HG03457 (cell line): Measurements from ENCODE around the gene CFAP99.

Experiments
- ATAC-seq: cut with Tn5 transposase; IDR thresholded peaks from one replicate; pipeline ENCODE4 v1.9.1; 2021; ENCODE audit warnings: moderate number of reproducible peaks; ENCODE audit not compliant: unreplicated experiment

CFAP99 gene

DNA sequence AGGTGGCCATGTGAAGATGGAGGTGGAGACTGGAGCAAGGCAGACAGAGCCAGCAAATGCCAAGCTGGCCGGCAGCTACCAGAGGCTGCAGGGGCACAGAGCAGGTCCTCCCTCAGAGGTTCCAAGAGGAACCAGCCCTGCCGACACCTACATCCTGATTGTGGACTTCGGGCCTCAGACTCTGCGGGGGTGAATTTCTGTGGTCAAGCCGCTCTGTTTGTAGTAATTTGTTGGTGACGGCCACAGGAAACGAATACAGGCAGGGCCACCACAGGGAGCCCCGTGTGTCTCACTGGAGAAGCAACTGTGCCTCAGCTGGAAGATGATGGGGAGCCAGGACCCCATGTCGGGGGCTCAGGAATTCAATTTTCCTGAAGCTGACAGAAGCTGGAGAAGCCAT is 28.6 kb upstream of the CFAP99 start:
- no peak for ATAC-seq

DNA sequence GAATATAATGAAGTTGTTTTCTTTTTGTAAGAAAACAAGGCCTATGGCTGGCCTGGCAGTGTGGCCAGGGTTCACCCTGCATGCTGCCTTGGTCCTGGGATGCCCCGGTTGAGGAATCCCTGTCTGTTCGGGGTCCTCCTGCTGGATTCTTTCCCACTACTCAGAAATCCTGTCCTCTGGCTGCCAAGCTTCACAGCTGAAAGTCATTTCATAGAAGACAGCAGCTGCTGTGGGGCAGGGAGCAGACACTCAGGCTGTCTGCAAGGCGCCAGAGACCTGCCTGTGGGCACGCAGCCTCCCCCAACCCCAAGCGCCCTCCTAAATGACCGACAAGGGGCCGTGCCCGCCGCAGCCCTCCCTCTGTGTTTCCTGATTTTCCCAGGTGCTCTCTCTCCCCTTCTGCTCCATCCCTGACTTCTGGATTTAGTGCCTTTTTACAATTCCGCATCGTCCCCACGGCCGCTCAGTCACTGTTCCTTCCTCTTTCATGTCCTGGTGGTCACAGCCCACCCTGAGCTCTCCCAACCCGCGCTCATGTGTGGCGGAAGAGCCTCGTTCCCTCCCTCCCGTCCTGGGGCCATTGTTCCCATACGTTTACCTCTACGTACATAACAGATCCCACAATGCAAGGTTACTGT is 27.9 kb upstream of the CFAP99 start:
- ATAC-seq = no peak

DNA sequence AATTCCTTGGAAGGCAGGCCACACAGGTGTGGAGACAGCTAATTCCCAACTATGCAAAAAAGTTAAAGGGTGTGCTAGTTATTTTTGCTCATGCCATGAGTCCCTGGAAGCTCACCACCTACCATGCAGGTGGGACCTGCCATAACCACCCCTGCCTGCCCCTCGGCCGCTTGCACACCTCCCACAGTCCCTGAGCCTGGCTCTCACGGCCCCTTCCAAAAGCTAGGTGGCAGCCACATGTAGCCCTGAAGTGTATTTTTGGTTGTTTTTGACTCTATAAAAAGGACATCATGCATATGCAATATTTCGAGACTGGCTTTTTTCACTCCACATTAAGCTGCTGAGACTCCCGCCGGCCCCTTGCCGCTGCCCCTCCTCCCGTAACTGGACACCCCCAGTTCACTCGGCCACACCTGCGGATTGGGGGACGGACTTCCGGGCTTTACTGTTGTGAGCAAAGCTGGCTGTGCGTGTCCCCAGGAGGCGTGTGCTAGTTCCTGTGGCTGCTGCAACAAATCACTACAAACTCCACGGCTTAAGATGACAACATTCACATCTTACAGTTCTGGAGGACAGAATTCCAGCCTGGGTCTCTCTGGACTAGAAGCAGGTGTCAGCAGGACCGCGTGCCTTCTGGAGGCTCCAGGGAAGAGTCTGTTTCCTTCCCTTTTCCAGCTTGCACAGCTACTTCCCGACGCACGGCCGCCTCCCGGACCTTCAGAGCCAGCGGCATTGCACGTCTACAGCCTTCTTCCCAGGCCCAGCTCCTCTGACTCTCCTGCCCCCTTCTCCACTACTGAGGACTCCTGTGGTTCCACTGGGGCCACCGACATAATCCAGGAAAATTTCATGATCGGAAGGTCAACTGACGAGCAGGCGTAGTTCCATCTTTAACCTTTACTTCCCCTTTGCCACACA is 25.1 kb upstream of the CFAP99 start:
- no peak for ATAC-seq

DNA sequence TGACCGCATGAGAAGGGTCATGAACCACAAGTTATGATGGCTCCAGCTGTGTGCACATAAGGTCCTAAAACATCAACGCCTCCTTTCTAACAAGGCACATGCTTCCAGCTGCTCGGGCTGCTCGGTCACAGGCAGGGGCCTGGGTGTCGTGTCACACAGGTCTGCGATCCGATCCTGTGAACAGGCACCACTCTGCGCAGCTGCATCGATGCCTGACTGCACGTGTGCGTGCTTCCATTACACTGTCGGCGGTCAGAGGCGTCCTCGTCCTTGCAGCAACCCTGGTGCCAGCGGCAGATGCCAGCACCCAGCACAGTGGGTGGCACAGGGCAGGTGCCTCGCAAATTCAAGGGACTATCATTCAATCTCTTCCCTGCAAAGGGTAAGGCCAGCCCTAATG is 24.2 kb upstream of the CFAP99 start:
- ATAC-seq = no peak

DNA sequence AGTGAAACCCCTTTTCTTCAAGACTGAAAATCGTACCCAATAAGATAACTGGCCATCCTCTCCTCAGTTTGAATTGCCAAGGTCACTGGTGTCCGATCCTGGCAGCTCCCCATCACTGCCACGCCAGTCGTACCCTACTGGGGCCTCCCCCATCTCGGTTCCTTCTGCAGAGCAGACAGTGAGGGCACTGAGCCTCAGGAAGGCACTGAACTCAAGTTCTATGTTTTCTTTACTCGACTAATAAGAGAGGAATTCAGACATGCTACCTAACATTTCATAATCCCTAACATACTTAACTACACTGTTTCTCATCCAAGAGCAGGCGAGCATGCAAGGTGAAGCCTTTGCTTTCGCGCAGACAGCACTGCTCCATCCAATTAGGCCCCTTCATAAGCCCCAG is 23.7 kb upstream of the CFAP99 start:
- no peak for ATAC-seq

DNA sequence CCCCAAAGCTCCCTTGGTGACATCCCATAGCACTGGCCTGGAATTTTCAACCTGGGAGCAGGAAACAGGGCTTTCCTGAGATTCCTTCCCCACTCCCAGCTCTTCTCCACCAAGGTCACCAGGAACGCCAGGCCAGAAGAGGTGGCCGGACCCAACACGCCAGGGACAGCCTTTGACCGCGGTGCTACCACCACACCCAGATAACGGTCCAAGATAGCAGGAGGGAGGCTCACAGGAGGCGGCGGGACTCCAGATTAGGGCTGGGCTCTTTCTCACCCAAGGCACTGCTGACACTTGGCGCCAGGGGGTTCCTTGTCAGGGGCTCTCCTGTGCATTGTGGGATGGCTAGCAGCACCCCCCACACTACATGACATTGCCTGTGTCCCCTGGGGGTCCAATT is 23.2 kb upstream of the CFAP99 start:
- no peak for ATAC-seq

DNA sequence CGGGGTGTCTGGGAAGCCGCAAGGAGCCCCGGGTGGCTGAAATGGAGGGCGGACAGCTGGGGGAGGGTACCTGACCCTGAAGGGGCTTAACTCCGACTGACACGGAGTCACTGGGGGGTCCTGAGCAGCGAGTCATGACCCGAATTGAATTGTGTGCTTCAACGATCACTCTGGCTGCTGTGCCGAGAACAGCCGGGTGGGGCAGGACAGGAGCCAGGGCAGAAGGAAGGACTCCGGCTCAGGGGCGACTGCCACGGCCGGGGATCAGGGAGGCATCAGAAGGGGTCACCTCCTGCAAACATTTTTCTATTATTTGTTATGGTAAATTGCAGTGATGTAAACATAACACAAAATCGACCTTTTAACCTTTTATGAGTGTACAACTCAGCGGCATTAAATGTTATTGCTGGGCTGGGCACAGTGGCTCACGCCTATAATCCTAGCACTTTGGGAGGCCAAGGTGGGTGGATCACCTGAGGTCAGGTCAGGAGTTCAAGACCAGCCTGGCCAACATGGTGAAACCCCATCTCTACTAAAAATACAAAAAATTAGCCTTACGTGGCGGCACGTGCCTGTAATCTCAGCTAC is 21.9 kb upstream of the CFAP99 start:
- no peak for ATAC-seq

DNA sequence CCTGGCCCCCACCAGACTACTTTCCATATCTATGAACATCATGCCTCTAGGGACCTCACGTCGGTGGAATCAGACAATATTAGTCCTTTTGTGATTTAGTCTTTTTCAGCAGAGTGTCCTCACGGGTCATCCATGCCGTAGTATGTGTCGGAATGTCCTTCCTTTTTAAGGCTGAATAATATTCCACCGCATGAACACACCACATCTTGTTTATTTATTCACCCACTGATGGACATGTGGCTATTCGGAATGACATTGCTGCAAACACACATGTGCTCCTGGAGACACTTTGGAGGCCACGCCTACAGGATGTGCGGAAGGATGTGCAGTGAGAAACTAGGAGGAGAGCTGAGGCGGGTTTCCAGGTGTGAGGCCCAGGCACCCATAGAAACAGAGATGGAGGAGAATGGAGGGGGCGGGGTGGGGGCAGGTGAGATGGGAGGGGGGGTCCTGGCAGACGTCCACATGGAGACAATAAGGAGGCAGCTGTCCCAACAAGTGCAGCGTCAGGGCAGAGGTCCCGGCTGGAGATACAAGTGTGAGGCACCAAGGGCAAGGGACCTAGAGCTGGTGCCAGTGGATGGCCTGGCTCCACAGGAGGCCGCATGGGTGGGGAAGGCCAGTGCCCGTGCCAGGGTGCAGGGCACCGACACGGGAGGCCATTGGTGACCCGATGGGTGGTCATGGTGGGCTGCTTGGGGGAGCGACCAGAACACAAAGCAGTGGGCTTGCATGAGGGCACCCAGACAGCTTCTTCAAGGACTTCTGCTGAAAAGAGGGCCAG is 21.0 kb upstream of the CFAP99 start:
- no peak for ATAC-seq

DNA sequence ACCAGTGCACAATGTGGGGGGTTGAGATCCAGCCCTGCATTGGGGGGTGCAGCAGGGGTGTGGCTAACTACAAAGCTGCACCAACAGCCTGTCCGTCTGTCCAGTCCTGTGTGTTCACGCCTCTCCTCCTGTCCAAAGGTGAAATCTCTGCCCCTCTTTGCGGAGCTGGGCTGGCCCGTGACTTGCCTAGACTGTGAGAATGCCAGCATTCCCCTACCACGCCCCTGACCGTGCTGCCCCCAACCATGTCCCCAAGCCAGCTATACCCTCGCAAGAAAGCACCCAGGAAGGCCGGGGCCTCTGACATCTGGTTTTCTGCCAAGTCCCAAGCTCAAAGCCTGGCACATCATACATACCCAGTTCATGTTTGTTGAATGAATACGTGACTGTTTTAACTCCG is 19.5 kb upstream of the CFAP99 start:
- no peak for ATAC-seq

DNA sequence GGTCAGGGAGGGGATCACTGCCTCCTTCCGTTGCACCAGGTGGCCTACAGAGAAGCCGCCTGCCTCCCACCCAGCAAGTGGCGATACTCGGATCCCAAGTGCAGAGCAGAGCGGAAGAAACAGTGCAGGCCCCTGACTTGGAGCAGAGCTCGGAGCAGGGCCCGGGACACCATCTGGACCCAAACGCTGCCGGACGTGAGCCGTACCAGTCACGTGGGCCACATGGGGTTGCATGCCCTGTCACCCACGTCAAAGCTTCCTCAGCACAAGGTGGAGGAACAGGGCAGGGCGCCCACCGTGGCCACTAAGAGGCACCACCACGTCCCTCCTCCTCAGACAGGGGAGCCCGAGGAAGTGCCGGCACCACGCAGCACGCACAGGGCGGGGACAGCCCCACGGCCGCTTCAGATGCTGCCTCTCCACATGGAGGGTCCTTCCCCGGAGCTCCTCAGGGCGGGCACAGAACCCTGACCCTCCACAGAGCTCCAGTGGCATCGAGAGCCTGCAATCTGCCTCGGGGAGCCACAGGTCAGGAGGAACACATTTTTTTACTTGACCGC is 19.0 kb upstream of the CFAP99 start:
- ATAC-seq = no peak

DNA sequence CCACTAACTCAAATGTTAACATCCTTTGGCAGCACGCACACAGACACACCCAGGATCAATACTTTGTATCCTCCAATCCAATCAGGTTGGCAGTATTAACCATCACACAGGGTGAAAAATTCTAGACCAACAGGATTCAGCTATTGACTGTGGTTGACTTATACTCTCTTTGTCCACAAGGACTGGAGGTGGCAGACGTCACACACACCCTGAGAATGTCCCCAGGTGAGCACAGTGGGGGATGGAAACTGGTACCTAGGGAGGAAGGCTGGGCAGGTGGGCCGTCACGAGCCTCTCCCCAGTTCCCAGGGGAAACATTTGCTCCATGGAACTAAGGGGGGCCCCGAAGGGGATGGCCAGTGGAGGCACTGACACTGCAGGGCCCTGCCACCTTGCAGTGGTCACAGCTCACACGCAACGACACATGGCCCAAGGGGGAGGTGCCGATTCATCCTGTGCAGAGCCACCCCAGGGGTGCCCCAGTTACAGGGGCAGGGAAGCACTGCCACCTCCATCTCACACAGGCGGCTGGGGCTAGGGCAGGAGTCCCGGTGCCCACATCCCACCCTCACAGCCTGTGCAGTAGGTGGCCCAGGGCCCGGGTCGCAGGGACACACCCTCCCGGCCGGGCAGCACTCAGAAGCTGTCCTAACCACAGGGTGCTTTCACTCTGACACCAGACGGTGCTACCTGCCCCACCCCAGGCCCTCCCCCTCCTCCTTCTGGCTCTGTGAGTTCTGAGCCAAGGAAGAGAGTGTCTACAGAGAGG is 17.7 kb upstream of the CFAP99 start:
- ATAC-seq = no peak

DNA sequence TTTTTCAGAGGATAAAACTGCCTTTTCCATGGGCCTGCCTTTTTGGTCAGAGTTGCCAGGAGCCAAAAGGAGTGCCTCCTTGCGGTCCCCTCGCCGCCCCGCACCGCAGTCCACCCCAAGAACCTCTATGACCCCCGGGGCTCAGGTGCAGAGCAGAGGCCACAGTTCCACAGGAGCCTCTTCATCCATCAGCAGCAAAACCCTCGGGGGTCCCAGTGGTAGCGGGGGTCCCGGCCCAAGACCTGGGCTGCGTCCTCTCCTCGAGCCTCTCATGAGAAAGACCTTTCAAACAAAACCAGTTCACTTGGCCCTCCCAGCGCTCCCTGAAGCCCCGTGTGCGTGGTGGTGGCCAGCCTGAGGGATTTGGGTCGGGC is 17.2 kb upstream of the CFAP99 start:
- no peak for ATAC-seq

DNA sequence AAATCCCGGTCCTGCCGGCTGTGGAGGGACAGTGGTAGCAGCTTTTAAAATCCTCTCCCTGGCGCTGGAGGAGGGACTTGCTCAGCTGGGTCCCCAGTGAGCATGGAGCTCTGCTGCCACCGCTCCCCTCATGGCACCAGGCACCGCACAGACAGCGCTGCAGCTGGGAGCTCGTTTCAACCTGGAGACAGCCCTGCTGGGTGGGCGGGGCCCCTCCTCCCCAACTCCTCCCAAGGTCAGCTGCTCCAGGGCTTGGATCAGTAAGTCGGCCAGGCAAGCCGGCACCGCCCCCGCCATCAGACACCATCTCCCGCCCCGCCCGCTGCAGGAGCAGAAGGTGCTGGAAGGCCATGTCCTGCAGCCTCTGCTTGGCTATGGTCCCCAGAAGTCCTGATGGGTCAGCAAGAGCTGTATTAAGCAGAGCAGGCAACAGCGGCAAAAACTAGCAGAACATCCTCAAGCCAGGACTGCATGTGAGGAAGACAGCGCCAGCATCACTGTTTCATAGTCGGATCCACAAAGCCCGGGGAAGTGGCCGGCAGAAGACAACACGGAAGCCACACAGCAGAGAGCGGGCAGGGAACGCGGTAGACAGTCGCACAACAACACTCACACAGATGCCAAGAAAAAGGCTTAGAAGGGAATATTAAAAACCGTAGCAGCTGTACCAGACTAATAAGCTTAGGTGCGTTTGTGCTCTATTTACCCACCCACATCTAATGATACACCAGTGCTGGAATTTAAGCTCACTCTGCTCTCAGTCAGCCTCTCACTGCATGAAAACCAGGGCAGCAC is 16.5 kb upstream of the CFAP99 start:
- no peak for ATAC-seq

DNA sequence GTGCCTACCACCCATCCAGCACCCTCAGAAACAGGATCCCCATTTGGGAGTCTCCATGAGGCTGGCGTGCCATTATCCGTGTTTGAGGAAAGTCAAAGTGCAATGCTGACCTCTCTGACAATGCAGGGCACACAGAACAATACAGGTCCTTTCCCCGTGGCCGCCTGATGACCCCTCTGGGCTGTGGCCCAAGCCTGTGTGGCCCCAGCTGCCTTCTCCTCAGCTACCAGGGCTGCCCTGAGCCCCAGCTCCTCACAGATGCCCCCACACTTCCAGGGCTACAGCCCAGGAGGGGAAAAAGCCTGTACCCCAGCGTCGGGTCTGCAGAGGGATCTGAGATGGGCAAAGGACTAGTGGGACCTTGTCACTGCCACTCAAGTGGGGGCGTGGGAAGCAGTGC is 15.8 kb upstream of the CFAP99 start:
- ATAC-seq = no peak

DNA sequence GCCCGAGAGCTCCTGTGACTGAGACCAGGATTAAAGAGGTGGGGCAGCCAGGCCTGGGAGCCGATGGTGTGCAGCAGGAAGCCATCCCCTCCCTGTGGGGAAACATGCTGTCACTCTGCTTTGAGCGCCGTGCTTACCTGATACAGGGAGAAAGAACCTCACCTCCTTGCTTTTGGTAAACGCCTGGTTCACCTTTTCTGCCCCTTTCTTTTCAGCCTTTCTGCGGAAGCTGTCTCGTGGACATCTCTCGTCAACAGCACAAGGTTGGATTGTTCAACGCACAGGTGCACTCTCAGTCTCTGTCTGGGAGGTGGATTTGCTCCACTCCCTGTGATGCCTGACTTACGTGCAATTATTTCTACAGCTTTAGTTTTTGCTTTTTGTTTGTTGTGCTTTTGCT is 12.3 kb upstream of the CFAP99 start:
- ATAC-seq = no peak

DNA sequence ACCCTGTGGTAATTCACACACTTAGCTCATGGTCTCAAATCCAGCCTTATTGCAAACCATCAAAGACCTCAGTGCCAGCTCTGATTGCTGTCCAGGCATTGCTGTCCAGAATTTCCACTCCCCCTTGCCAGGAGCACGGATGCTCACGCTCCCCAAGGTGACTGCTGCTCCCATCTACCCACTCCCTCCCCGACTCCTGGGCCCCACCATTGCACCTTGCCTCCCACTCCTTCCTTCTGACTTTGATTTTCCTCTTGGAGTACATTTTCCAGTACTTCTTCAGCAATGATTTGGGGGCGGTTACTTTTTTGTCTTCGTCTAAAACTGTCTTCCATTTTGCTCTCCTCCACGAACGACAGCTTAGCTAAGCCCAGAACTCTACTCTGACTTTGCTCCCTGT is 11.8 kb upstream of the CFAP99 start:
- no peak for ATAC-seq

DNA sequence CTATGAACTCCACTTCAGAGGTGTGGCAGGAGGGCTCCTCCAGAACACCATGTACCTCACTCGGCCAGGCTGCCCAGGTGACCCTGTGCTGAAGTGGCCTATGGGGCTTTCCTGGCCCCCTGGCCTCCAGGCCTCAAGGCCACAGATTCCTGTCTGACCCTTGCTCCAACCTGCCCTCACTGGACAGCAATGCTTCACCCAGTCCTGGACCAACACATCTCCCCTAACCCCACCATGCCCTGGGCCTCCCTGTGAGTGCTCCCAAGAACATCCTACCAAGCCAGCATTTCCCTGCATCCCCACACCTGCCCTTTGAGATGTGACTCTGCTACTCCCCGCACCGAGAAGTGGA is 10.8 kb upstream of the CFAP99 start:
- ATAC-seq = no peak

DNA sequence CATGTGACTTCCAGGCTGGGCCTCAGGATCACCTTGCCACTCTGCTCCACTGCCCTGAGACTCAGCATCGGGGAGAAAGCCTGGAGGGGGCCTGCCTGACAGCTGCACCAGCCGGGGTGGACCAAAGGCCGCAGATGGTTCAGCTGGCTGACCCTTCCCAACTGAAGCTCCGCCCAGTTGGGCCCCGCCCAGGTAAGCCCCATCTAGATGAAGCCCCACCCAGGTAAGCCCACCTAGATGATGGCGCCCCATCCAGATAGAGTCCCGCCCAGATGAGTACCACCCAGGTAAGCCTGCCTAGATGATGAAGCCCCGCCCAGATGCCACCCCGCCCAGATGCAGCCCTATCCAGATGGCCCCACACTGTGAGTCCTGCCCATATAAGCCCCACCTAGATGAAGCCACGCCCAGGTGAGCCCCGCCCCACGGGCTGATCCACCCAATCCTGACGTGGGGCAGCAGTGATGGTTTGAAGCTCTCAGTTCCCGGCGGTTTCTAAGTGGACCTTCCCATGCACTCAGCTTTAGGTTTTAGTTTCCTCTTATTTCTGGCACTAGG is 10.3 kb upstream of the CFAP99 start:
- no peak for ATAC-seq

DNA sequence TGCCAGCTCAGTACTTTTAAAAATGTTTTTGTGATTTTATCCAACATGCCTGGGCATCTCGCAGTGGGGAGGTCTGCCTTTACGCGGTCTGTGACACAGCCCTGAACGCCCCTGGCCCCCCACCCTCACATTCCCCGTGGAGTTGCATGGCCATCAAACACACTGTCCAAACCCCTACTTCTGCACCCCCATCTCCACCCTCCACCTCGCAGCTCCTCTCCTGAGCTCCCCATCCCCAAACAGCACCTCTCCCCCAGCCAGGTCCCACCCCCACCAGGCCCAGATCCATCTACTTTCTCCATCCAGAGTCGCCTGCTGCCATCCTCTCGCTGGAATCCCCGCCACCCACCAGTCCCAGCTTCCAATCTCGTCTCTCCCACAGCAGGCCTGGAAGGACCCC is 9.8 kb upstream of the CFAP99 start:
- ATAC-seq = no peak
